ENCODE results near the gene WDR38.

GRCh38 chr9:124846969-124847368 lies 6.3 kb upstream of the WDR38 start:
- TF ChIP-seq POLR2A (IDR thresholded peaks at IDR 0.05; ENCODE audit: low read length) (no peak), GATA1 (IDR thresholded peaks at IDR 0.05; ENCODE audit: low read depth, low read length) (no peak)

Data from erythroblast (primary cell).